Uterus (tissue), 4 donors: ENCODE data around the gene LENEP. TPM values are rescaled to one million over a fixed set of nuclear protein-coding genes. Genes with fewer than 3 reads are reported as not detected.
"Not testable (repeated sequence)": the region's sequence is repeated elsewhere in the genome, so short reads cannot be mapped to it uniquely, and the experiment has no call there.

ENCODE experiments used
- DNase-seq, 2 donors: peaks; one replicate each; pipeline ENCODE4 v3.0.0-alpha.2; 2019 to 2020
- H3K27ac ChIP-seq, 2 donors: fragments of 200-600 bp; sonication (generic); 1 replicate in 1 of 2; 2 replicates in 1 of 2; pipeline ENCODE4 v1.5.1; 2016 to 2018
- H3K27me3 ChIP-seq, 2 donors: fragments of 200-600 bp; sonication (generic); one replicate each; pipeline ENCODE4 v1.5.1; 2018 to 2019; ENCODE audit warnings: control low read depth in 1 of 2
- H3K36me3 ChIP-seq, 2 donors: fragments of 200-600 bp; sonication (generic); one replicate each; pipeline ENCODE4 v1.5.1; 2019; ENCODE audit warnings: control low read depth in 1 of 2
- H3K4me1 ChIP-seq, 2 donors: fragments of 200-600 bp; sonication (generic); one replicate each; pipeline ENCODE4 v1.5.1; 2018 to 2019; ENCODE audit warnings: control low read depth in 1 of 2
- H3K4me3 ChIP-seq, 2 donors: fragments of 200-600 bp; sonication (generic); 1 replicate in 1 of 2; 2 replicates in 1 of 2; pipeline ENCODE4 v1.5.1; 2018 to 2019; ENCODE audit warnings: mild to moderate bottlenecking in 1 of 2
- H3K9me3 ChIP-seq, 2 donors: fragments of 200-600 bp; sonication (generic); one replicate each; pipeline ENCODE4 v1.5.1; 2019; ENCODE audit warnings: control low read depth in 1 of 2
- CTCF ChIP-seq, 4 experiments: fragments of 200-600 bp in 2 of 4; fragments of 450-650 bp in 2 of 4; sonication (generic) in 2 of 4; IDR thresholded peaks; one replicate each; pipeline ENCODE4 v1.5.1; 2016 to 2019; ENCODE audit warnings: antibody characterized with exemption in 4 of 4, mild to moderate bottlenecking in 2 of 4, moderate library complexity in 1 of 4
- POLR2A ChIP-seq, 2 donors: fragments of 450-650 bp; IDR thresholded peaks; one replicate each; pipeline ENCODE4 v1.6.1; 2016; ENCODE audit warnings: antibody characterized with exemption in 2 of 2, mild to moderate bottlenecking in 1 of 2, moderate library complexity in 1 of 2
- intact Hi-C: fragments of 100-400 bp; cut with DNase I; formaldehyde crosslinking; loops from one replicate; pipeline ENCODE4 v1.15.1; 2023; ENCODE audit warnings: low total_unique reads
- total RNA-seq, 4 donors: library from RNA; depleted of rRNA in 3 of 4; stranded (reverse); fragments of >200 nt in 3 of 4; gene quantifications; one replicate each; pipeline versions ENCODE4 v1.1.0 to v1.2.4, GENCODE V29; 2014 to 2023
- donor health status: DM: yes; HTN: yes; CAD: no.

Gene LENEP
- total RNA-seq, 4 donors from 2014 or later = 0.83 TPM; not detected in 3

GRCh38 chr1:154983776-154984466 lies 9.5 kb upstream of the LENEP start:
- no peaks in the 10 kb centered on the region for H3K27me3 ChIP-seq
- peak overlapping the region; percentile 62 to 80 for H3K4me3 ChIP-seq
- no peaks in the 10 kb centered on the region for H3K36me3 ChIP-seq
- DNase-seq = no peak
- intact Hi-C loops = no loop called here
- peak overlapping the region; percentile 75 to 77 for H3K27ac ChIP-seq
- no peaks in the 10 kb centered on the region for H3K9me3 ChIP-seq
- H3K4me1 ChIP-seq = peaks cover 0 to 10% of the 10 kb centered on the region in 2 donors
- TF ChIP-seq POLR2A (IDR thresholded peaks at IDR 0.05) (no peak), CTCF (IDR thresholded peaks at IDR 0.05) (no peak)

- H3K9me3 ChIP-seq, H3K4me3 ChIP-seq, H3K27me3 ChIP-seq, H3K27ac ChIP-seq, DNase-seq, H3K4me1 ChIP-seq, H3K36me3 ChIP-seq, intact Hi-C loops: not testable (repeated sequence)
Observed at GRCh38 chr1:154986736-154987135, 6.7 kb upstream of the LENEP start.

GRCh38 chr1:154987326-154987725 lies 6.1 kb upstream of the LENEP start:
- no peaks in the 10 kb centered on the region for H3K27me3 ChIP-seq
- H3K9me3 ChIP-seq = no peaks in the 10 kb centered on the region
- peaks cover 0 to 10% of the 10 kb centered on the region in 2 donors for H3K4me1 ChIP-seq
- intact Hi-C loops = no loop called here
- no peak for TF ChIP-seq POLR2A (IDR thresholded peaks at IDR 0.05)
- no peak for TF ChIP-seq CTCF (IDR thresholded peaks at IDR 0.05)
- no peaks in the 10 kb centered on the region for H3K36me3 ChIP-seq
- H3K4me3 ChIP-seq = no peak overlapping the region
- no peak for DNase-seq
- H3K27ac ChIP-seq = no peak overlapping the region

- H3K27ac ChIP-seq = no peak overlapping the region
- no peak for DNase-seq
- no peaks in the 10 kb centered on the region for H3K9me3 ChIP-seq
- H3K4me1 ChIP-seq = peaks cover 0 to 10% of the 10 kb centered on the region in 2 donors
- H3K4me3 ChIP-seq = no peak overlapping the region
- no peaks in the 10 kb centered on the region for H3K27me3 ChIP-seq
- intact Hi-C loops = no loop called here
- no peak for TF ChIP-seq CTCF (IDR thresholded peaks at IDR 0.05)
- no peak for TF ChIP-seq POLR2A (IDR thresholded peaks at IDR 0.05)
- H3K36me3 ChIP-seq = no peaks in the 10 kb centered on the region
Observed at GRCh38 chr1:154988058-154988954, 5.1 kb upstream of the LENEP start.

GRCh38 chr1:154989195-154989860 lies 4.1 kb upstream of the LENEP start:
- DNase-seq = no peak
- no peak overlapping the region for H3K4me3 ChIP-seq
- no peaks in the 10 kb centered on the region for H3K27me3 ChIP-seq
- peaks cover 0 to 3% of the 10 kb centered on the region in 2 donors for H3K4me1 ChIP-seq
- intact Hi-C loops = no loop called here
- H3K36me3 ChIP-seq = no peaks in the 10 kb centered on the region
- TF ChIP-seq CTCF (IDR thresholded peaks at IDR 0.05) (no peak), POLR2A (IDR thresholded peaks at IDR 0.05) (no peak)
- no peak overlapping the region for H3K27ac ChIP-seq
- no peaks in the 10 kb centered on the region for H3K9me3 ChIP-seq
